Liver (tissue), 9 donors: ENCODE measurements around the gene RNF149. TPM values are rescaled to one million over a fixed set of nuclear protein-coding genes. Genes with fewer than 3 reads are reported as not detected.

ENCODE experiments used
- DNase-seq: peaks from one replicate; pipeline ENCODE4 v3.0.0-alpha.2; 2017; ENCODE audit warnings: low spot score
- H3K27ac ChIP-seq, 2 donors: one replicate each; pipeline ENCODE4 v1.7.0; 2013; ENCODE audit warnings: inconsistent platforms in 2 of 2, low read length in 2 of 2, control low read depth in 1 of 2, low read depth in 1 of 2, mild to moderate bottlenecking in 1 of 2
- H3K27me3 ChIP-seq, 4 donors: one replicate each; pipeline versions ENCODE4 v1.6.1 to v1.7.0; 2013; ENCODE audit warnings: low read length in 3 of 4, inconsistent platforms in 1 of 4, mild to moderate bottlenecking in 1 of 4, moderate library complexity in 1 of 4; ENCODE audit not compliant: control insufficient read depth in 4 of 4, insufficient read depth in 4 of 4
- H3K36me3 ChIP-seq, 4 donors: one replicate each; pipeline versions ENCODE4 v1.6.1 to v1.7.0; 2013; ENCODE audit warnings: low read length in 3 of 4, mild to moderate bottlenecking in 3 of 4, low read depth in 1 of 4, moderate library complexity in 1 of 4; ENCODE audit not compliant: control insufficient read depth in 4 of 4, insufficient read depth in 3 of 4
- H3K4me1 ChIP-seq, 4 donors: one replicate each; pipeline versions ENCODE4 v1.6.1 to v1.7.0; 2013; ENCODE audit warnings: low read length in 3 of 4, mild to moderate bottlenecking in 3 of 4, moderate library complexity in 1 of 4; ENCODE audit not compliant: control insufficient read depth in 4 of 4, insufficient read depth in 4 of 4
- H3K4me3 ChIP-seq, 3 donors: one replicate each; pipeline versions ENCODE4 v1.6.1 to v1.7.0; 2013; ENCODE audit warnings: low read length in 3 of 3, control low read depth in 1 of 3, low read depth in 1 of 3, mild to moderate bottlenecking in 1 of 3
- H3K9ac ChIP-seq, 2 donors: one replicate each; pipeline ENCODE4 v1.7.0; 2013; ENCODE audit warnings: low read length in 2 of 2, mild to moderate bottlenecking in 2 of 2, moderate library complexity in 2 of 2, control low read depth in 1 of 2, low read depth in 1 of 2
- H3K9me3 ChIP-seq, 4 donors: one replicate each; pipeline versions ENCODE4 v1.6.1 to v1.7.0; 2013; ENCODE audit warnings: low read length in 3 of 4; ENCODE audit not compliant: control insufficient read depth in 4 of 4
- ATF3 ChIP-seq: IDR thresholded peaks from 2 replicates; pipeline ENCODE4 v1.6.1; 2016; ENCODE audit warnings: antibody characterized with exemption
- CTCF ChIP-seq: fragments of 150-350 bp; IDR thresholded peaks from 2 replicates; pipeline ENCODE4 v1.5.1; 2017; ENCODE audit warnings: improper control_type of control experiment, low read depth, low read length; ENCODE audit not compliant: missing input control
- EGR1 ChIP-seq, 2 donors: IDR thresholded peaks; 2 replicates each; pipeline ENCODE4 v1.6.1; 2016 to 2018; ENCODE audit warnings: antibody characterized with exemption in 2 of 2, low read depth in 2 of 2
- FOXA2 ChIP-seq: IDR thresholded peaks from 2 replicates; pipeline ENCODE4 v1.6.1; 2016; ENCODE audit warnings: antibody characterized with exemption
- GABPA ChIP-seq, 2 donors: IDR thresholded peaks in 1 of 2; conservative IDR thresholded peaks in 1 of 2; 2 replicates each; pipeline ENCODE4 v1.6.1; 2016; ENCODE audit warnings: antibody characterized with exemption in 2 of 2, mild to moderate bottlenecking in 1 of 2, moderate library complexity in 1 of 2
- HNF4A ChIP-seq, 2 donors: conservative IDR thresholded peaks; 2 replicates each; pipeline ENCODE4 v1.6.1; 2016; ENCODE audit warnings: antibody characterized with exemption in 2 of 2, mild to moderate bottlenecking in 2 of 2
- HNF4G ChIP-seq: IDR thresholded peaks from 2 replicates; pipeline ENCODE4 v1.6.1; 2016; ENCODE audit warnings: antibody characterized with exemption
- JUND ChIP-seq, 2 donors: IDR thresholded peaks; 2 replicates each; pipeline ENCODE4 v1.6.1; 2016; ENCODE audit warnings: antibody characterized with exemption in 2 of 2
- MAX ChIP-seq: IDR thresholded peaks from 2 replicates; pipeline ENCODE4 v1.6.1; 2016; ENCODE audit warnings: antibody characterized with exemption
- RAD21 ChIP-seq, 2 donors: IDR thresholded peaks; 2 replicates each; pipeline ENCODE4 v1.6.1; 2016; ENCODE audit warnings: antibody characterized with exemption in 2 of 2, mild to moderate bottlenecking in 2 of 2
- REST ChIP-seq: IDR thresholded peaks from 2 replicates; pipeline ENCODE4 v1.6.1; 2016; ENCODE audit warnings: antibody characterized with exemption, mild to moderate bottlenecking
- RXRA ChIP-seq, 2 donors: IDR thresholded peaks; 2 replicates each; pipeline ENCODE4 v1.6.1; 2017 to 2018; ENCODE audit warnings: antibody characterized with exemption in 2 of 2, mild to moderate bottlenecking in 1 of 2
- SP1 ChIP-seq: IDR thresholded peaks from 2 replicates; pipeline ENCODE4 v1.6.1; 2018; ENCODE audit warnings: antibody characterized with exemption, mild to moderate bottlenecking
- TAF1 ChIP-seq: conservative IDR thresholded peaks from 2 replicates; pipeline ENCODE4 v1.6.1; 2016; ENCODE audit warnings: antibody characterized with exemption, mild to moderate bottlenecking
- YY1 ChIP-seq: IDR thresholded peaks from 2 replicates; pipeline ENCODE4 v1.6.1; 2016; ENCODE audit warnings: antibody characterized with exemption, mild to moderate bottlenecking
- ZBTB33 ChIP-seq: IDR thresholded peaks from 2 replicates; pipeline ENCODE4 v1.6.1; 2016; ENCODE audit warnings: antibody characterized with exemption
- WGBS: extraction: QIAGEN DNeasy Blood & Tissue Kit; methylation state at CpG from one replicate; pipeline ENCODE4 v1.1.7; 2013; 5-methylcytosine and 5-hydroxymethylcytosine counted together
- polyA plus RNA-seq, 2 donors: library from polyadenylated mRNA; stranded (reverse) in 1 of 2; unstranded in 1 of 2; fragments of 200-250 nt in 1 of 2; fragments of >200 nt in 1 of 2; fragmentation: Nextera tagmentation in 1 of 2; extraction: Ambion mirVana in 1 of 2; gene quantifications; one replicate each; pipeline versions ENCODE4 v1.2.1 to v1.2.3, GENCODE V29; 2013 to 2015
- total RNA-seq, 2 donors: library from RNA; depleted of rRNA; stranded (reverse); fragments of >200 nt; gene quantifications; one replicate each; pipeline ENCODE4 v1.2.3, GENCODE V29; 2014
- donor health status: healthy.
- donor health status: healthy.
- donor health status: healthy.
- donor health status: healthy.
- donor health status: healthy.

The RNF149 gene
- total and polyA plus RNA-seq, 4 donors = 14.1 to 54.7 (median 29.1) TPM

- Histone ChIP-seq H3K27ac (peak overlapping the region in 1 of 2 donors; percentile 31), H3K36me3 (no peaks in the 10 kb centered on the region), H3K4me1 (peaks cover 0 to 16% (median 10%) of the 10 kb centered on the region in 4 donors), H3K9me3 (no peaks in the 10 kb centered on the region), H3K9ac (no peak overlapping the region), H3K27me3 (no peaks in the 10 kb centered on the region), H3K4me3 (no peak overlapping the region)
- WGBS = 49% methylated on average over 1 of the region's 1 CpG
- DNase-seq = no peak
- TF ChIP-seq ATF3 (no peak), SP1 (peak; percentile 78), FOXA2 (no peak), GABPA (IDR thresholded peaks at IDR 0.05 in 1 of 2, conservative IDR thresholded peaks at IDR 0.05 in 1 of 2) (no peak), YY1 (peak; percentile 73), HNF4A (conservative IDR thresholded peaks at IDR 0.05) (peak; percentile 78 to 86), HNF4G (peak; percentile 79), RAD21 (IDR thresholded peaks at IDR 0.05) (peak; percentile 30 to 49), TAF1 (no peak), MAX (peak; percentile 44), EGR1 (IDR thresholded peaks at IDR 0.05; ENCODE audit: low read depth in 2 of 2) (no peak), RXRA (IDR thresholded peaks at IDR 0.05) (peak; percentile 61 to 73), CTCF (no peak), ZBTB33 (peak; percentile 15), JUND (IDR thresholded peaks at IDR 0.05) (peak in 1 of 2 donors; percentile 39)
These were observed 31.6 kb upstream of the RNF149 start for GRCh38 chr2:101340141-101340551.

GRCh38 chr2:101339266-101339880, 30.9 kb upstream of the RNF149 start:
- Histone ChIP-seq H3K27me3 (no peaks in the 10 kb centered on the region), H3K27ac (no peak overlapping the region), H3K4me1 (peaks cover 0 to 16% (median 10%) of the 10 kb centered on the region in 4 donors), H3K4me3 (no peak overlapping the region), H3K9me3 (no peaks in the 10 kb centered on the region), H3K36me3 (no peaks in the 10 kb centered on the region), H3K9ac (peak overlapping the region in 1 of 2 donors; percentile 28)
- no peak for TF ChIP-seq HNF4G
- TF ChIP-seq CTCF = no peak
- TF ChIP-seq YY1 = no peak
- no peak for TF ChIP-seq GABPA (IDR thresholded peaks at IDR 0.05 in 1 of 2, conservative IDR thresholded peaks at IDR 0.05 in 1 of 2)
- TF ChIP-seq MAX = no peak
- TF ChIP-seq SP1 = no peak
- no peak for TF ChIP-seq JUND (IDR thresholded peaks at IDR 0.05)
- no peak for TF ChIP-seq REST
- DNase-seq = no peak
- WGBS = 87% methylated on average over 4 of the region's 4 CpGs
